ENCODE results near the gene EML4.

EML4 gene

DNA sequence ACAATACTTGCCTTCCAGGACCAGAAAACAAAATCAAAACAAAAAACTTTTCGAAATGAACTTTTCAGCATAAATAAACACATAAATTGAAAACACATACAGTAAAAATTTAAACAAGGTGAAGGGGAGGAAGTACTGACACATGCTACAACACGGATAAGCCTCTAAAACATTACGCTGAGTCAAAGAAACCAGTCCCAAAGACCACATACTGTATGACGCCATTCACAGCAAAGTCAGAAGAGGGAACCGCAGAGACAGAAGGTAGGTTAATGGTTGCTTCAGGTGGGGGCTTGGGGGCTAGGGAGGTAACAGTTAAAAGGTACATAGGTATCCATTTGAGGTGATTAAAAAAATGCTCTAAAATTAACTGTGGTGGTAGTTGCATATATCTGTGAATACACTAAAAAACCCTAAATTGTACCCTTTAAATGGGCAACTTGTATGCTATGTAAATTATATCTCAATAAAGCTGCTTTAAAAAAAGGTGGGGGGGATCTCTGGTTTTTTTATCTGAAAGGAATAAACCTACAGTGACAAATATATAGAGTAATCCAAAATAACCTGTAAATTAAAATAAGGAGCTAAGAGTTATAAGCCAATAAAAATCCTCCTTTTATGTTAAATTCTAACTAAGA, 184.8 kb downstream of the EML4 start:
- H3K4me3 ChIP-seq (ENCODE audit: low read length, poor library complexity, severe bottlenecking) = no peak overlapping the region
- H3K27me3 ChIP-seq (ENCODE audit: insufficient read depth, low read length, poor library complexity, severe bottlenecking) = no peaks in the 10 kb centered on the region
- no peak overlapping the region for H2AFZ ChIP-seq (ENCODE audit: low read length)
- TF ChIP-seq, protein P1, sequence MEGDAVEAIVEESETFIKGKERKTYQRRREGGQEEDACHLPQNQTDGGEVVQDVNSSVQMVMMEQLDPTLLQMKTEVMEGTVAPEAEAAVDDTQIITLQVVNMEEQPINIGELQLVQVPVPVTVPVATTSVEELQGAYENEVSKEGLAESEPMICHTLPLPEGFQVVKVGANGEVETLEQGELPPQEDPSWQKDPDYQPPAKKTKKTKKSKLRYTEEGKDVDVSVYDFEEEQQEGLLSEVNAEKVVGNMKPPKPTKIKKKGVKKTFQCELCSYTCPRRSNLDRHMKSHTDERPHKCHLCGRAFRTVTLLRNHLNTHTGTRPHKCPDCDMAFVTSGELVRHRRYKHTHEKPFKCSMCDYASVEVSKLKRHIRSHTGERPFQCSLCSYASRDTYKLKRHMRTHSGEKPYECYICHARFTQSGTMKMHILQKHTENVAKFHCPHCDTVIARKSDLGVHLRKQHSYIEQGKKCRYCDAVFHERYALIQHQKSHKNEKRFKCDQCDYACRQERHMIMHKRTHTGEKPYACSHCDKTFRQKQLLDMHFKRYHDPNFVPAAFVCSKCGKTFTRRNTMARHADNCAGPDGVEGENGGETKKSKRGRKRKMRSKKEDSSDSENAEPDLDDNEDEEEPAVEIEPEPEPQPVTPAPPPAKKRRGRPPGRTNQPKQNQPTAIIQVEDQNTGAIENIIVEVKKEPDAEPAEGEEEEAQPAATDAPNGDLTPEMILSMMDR (conservative IDR thresholded peaks at IDR 0.05; ENCODE audit: low read length) = no peak
- TF ChIP-seq EZH2phosphoT487 (IDR thresholded peaks at IDR 0.05; ENCODE audit: borderline replicate concordance) = no peak
- H3K9me2 ChIP-seq (replicated peaks; ENCODE audit: low read depth, low read length) = no peaks in the 10 kb centered on the region
- peaks cover 64% of the 10 kb centered on the region for H3K79me2 ChIP-seq (ENCODE audit: insufficient read depth, low read length)
- peaks cover 12% of the 10 kb centered on the region for H3K4me1 ChIP-seq (ENCODE audit: insufficient read depth, low read length, poor library complexity, severe bottlenecking)
- H3F3A ChIP-seq (ENCODE audit: low read depth) = no peaks in the 10 kb centered on the region
- H3K9me3 ChIP-seq (ENCODE audit: insufficient read depth, low read depth, low read length) = no peaks in the 10 kb centered on the region
- no peak overlapping the region for H3K4me2 ChIP-seq (ENCODE audit: low read depth, low read length, poor library complexity, severe bottlenecking)
- H3K9ac ChIP-seq (ENCODE audit: low read depth, low read length, poor library complexity, severe bottlenecking) = no peak overlapping the region
- peaks cover 31% of the 10 kb centered on the region for H4K20me1 ChIP-seq (ENCODE audit: insufficient read depth, low read length, poor library complexity, severe bottlenecking)
- H3K36me3 ChIP-seq (ENCODE audit: insufficient read depth, low read length) = peaks cover 39% of the 10 kb centered on the region; the same call in 1 of the 2 replicates

DNA sequence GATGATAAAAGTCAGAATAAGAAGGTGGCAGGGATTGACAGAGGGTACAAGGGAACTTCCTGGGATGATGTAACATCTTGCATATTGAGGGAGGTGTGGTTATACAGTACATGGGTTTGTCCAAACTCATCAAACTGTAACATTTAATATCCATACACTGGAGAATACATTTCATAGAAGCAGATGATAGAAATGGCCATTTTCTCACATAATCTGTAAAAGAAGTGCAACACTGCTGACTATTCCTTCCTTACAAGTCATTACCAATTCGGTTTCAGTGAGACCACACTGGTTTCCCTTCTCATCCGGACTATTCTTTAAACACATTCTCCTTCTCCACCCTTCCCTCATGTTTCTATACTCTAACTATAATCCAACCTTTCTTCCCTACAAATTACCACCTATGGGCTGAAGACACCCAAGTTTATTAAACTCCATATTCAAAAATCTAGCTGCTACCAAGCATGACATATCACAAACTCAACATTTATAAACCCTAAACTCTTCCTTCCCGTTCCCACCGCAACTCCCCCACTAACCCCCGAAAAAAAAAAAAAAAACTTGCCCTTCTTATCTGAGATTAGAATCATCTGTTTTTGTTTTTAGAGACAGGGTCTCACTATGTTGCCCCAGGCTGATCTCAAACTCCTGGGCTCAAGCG, 190.3 kb downstream of the EML4 start:
- peaks cover 31% of the 10 kb centered on the region for H3K4me1 ChIP-seq (ENCODE audit: insufficient read depth, low read length, poor library complexity, severe bottlenecking)
- peak overlapping the region; percentile 98 for H3K4me2 ChIP-seq (ENCODE audit: low read depth, low read length, poor library complexity, severe bottlenecking)
- no peak overlapping the region for H2AFZ ChIP-seq (ENCODE audit: low read length)
- no peaks in the 10 kb centered on the region for H3F3A ChIP-seq (ENCODE audit: low read depth)
- peaks cover 61% of the 10 kb centered on the region for H3K79me2 ChIP-seq (ENCODE audit: insufficient read depth, low read length)
- peaks cover 40% of the 10 kb centered on the region for H4K20me1 ChIP-seq (ENCODE audit: insufficient read depth, low read length, poor library complexity, severe bottlenecking)
- peak overlapping the region; percentile 91 for H3K9ac ChIP-seq (ENCODE audit: low read depth, low read length, poor library complexity, severe bottlenecking)
- TF ChIP-seq, protein P1 (conservative IDR thresholded peaks at IDR 0.05; ENCODE audit: low read length) = no peak
- TF ChIP-seq EZH2phosphoT487 (IDR thresholded peaks at IDR 0.05; ENCODE audit: borderline replicate concordance) = no peak
- H3K9me2 ChIP-seq (replicated peaks; ENCODE audit: low read depth, low read length) = no peaks in the 10 kb centered on the region
- no peaks in the 10 kb centered on the region for H3K9me3 ChIP-seq (ENCODE audit: insufficient read depth, low read depth, low read length)
- H3K27me3 ChIP-seq (ENCODE audit: insufficient read depth, low read length, poor library complexity, severe bottlenecking) = no peaks in the 10 kb centered on the region
- H3K4me3 ChIP-seq (ENCODE audit: low read length, poor library complexity, severe bottlenecking) = peak overlapping the region; percentile 89
- no peaks in the 10 kb centered on the region for H3K36me3 ChIP-seq (ENCODE audit: insufficient read depth, low read length)

DNA sequence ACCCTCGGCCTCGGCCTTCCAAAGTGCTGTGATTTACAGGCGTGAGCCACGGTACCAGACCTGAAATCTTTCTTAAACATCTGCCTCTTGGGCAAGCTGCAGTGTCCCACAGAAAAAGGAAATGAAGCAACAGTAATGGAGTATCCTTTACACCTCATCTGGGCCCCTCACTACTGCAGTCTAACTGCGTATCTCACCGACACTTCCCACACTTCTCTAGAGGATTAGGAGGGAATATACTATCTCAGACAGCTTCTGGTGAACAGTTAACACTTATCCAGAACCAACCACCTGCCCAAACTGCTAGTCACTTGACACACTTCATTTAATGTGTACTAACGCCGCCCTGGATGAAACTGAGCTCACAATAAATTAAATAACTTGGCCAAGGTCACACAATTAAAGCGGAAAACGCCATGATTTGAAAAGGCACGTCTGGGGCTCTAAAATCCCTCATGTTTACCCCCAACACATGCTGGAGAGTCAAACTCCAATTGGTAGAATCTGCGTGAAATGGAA, 190.9 kb downstream of the EML4 start:
- peaks cover 35% of the 10 kb centered on the region for H4K20me1 ChIP-seq (ENCODE audit: insufficient read depth, low read length, poor library complexity, severe bottlenecking)
- no peaks in the 10 kb centered on the region for H3K9me2 ChIP-seq (replicated peaks; ENCODE audit: low read depth, low read length)
- peaks cover 55% of the 10 kb centered on the region for H3K79me2 ChIP-seq (ENCODE audit: insufficient read depth, low read length)
- no peaks in the 10 kb centered on the region for H3K36me3 ChIP-seq (ENCODE audit: insufficient read depth, low read length)
- peak overlapping the region; percentile 98 for H3K4me2 ChIP-seq (ENCODE audit: low read depth, low read length, poor library complexity, severe bottlenecking)
- no peak overlapping the region for H2AFZ ChIP-seq (ENCODE audit: low read length)
- peak overlapping the region; percentile 89 for H3K4me3 ChIP-seq (ENCODE audit: low read length, poor library complexity, severe bottlenecking)
- H3F3A ChIP-seq (ENCODE audit: low read depth) = no peaks in the 10 kb centered on the region
- peak overlapping the region; percentile 91 for H3K9ac ChIP-seq (ENCODE audit: low read depth, low read length, poor library complexity, severe bottlenecking)
- H3K9me3 ChIP-seq (ENCODE audit: insufficient read depth, low read depth, low read length) = no peaks in the 10 kb centered on the region
- peaks cover 31% of the 10 kb centered on the region for H3K4me1 ChIP-seq (ENCODE audit: insufficient read depth, low read length, poor library complexity, severe bottlenecking)
- TF ChIP-seq, protein P1 (conservative IDR thresholded peaks at IDR 0.05; ENCODE audit: low read length) = no peak
- TF ChIP-seq EZH2phosphoT487 (IDR thresholded peaks at IDR 0.05; ENCODE audit: borderline replicate concordance) = no peak
- H3K27me3 ChIP-seq (ENCODE audit: insufficient read depth, low read length, poor library complexity, severe bottlenecking) = no peaks in the 10 kb centered on the region
